Mammary epithelial cell (primary cell): ENCODE data around the gene PHLPP1.

ENCODE experiments used
- EZH2 ChIP-seq: IDR thresholded peaks from 2 replicates; pipeline ENCODE4 v1.6.1; 2012; ENCODE audit warnings: low read length, inconsistent platforms, borderline replicate concordance
- TF ChIP-seq, protein P1 (sequence below), 2 donors: IDR thresholded peaks in 1 of 2; conservative IDR thresholded peaks in 1 of 2; 2 replicates each; pipeline ENCODE4 v1.5.1; 2011 to 2012; ENCODE audit warnings: inconsistent platforms in 2 of 2, low read length in 2 of 2, mild to moderate bottlenecking in 2 of 2, control low read depth in 1 of 2, low read depth in 1 of 2; ENCODE audit not compliant: insufficient read depth in 1 of 2; ENCODE audit errors: extremely low read depth in 1 of 2

DNA sequence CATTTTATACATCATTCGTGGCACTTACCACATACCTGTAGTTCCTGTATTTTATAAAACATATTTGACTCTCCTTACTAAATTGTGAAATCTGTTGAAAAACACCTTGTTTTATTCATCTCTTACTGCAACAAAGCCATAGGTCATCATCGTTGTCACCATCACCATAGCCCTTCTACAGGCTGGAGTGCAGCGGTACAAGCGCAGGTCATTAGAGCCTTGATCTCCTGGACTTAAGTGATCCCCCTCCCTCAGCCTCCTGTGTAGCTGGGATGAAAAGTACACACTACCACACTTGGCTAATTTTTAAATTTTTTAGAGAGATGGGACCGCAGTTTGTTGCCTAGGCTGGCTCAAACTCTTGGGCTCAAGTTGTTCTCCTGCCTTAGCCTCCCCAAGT, 184.2 kb downstream of the PHLPP1 start:
- TF ChIP-seq, protein P1, sequence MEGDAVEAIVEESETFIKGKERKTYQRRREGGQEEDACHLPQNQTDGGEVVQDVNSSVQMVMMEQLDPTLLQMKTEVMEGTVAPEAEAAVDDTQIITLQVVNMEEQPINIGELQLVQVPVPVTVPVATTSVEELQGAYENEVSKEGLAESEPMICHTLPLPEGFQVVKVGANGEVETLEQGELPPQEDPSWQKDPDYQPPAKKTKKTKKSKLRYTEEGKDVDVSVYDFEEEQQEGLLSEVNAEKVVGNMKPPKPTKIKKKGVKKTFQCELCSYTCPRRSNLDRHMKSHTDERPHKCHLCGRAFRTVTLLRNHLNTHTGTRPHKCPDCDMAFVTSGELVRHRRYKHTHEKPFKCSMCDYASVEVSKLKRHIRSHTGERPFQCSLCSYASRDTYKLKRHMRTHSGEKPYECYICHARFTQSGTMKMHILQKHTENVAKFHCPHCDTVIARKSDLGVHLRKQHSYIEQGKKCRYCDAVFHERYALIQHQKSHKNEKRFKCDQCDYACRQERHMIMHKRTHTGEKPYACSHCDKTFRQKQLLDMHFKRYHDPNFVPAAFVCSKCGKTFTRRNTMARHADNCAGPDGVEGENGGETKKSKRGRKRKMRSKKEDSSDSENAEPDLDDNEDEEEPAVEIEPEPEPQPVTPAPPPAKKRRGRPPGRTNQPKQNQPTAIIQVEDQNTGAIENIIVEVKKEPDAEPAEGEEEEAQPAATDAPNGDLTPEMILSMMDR (conservative IDR thresholded peaks at IDR 0.05 in 1 of 2, IDR thresholded peaks at IDR 0.05 in 1 of 2; ENCODE audit: extremely low read depth in 1 of 2, insufficient read depth in 1 of 2, low read depth in 1 of 2, low read length in 2 of 2), result no peak
- TF ChIP-seq EZH2, result no peak
